H1 (cell line): ENCODE measurements around the gene IGFBP3. TPM values are rescaled to one million over a fixed set of nuclear protein-coding genes. Genes with fewer than 3 reads are reported as not detected.
A peak's percentile ranks its signal among the peaks of the same experiment; 100 is the strongest.

Experiments used
- EZH2 ChIP-seq: fragments of 200-600 bp; sonication (generic); IDR thresholded peaks from 2 replicates; pipeline ENCODE4 v1.7.1; 2012; ENCODE audit warnings: low read depth, mild to moderate bottlenecking, moderate library complexity, low read length, inconsistent platforms; ENCODE audit not compliant: severe bottlenecking
- polyA plus RNA-seq, 7 experiments: library from polyadenylated mRNA; depleted of rRNA in 3 of 7; stranded (reverse) in 5 of 7; unstranded in 2 of 7; fragments of >200 nt in 5 of 7; fragments of 200-250 nt in 2 of 7; gene quantifications; 1 replicate in 5 of 7; 2 replicates in 1 of 7; 4 replicates in 1 of 7; pipeline versions ENCODE4 v1.2.1 to v1.2.3, GENCODE V29; 2011 to 2013; ENCODE audit warnings: missing spikeins in 2 of 7, mixed read lengths in 2 of 7
- total RNA-seq: library from RNA; stranded (reverse); fragmentation: NEBNext Ultra II Directional; extraction: Animal tissue kit (Norgen Biotek cat#: 25700); gene quantifications from 2 replicates; pipeline ENCODE4 v1.2.1, GENCODE V29; 2021
- TF ChIP-seq, protein P1 (sequence below): fragments of 300-600 bp; sonication (generic); IDR thresholded peaks from 2 replicates; pipeline ENCODE4 v1.7.1; 2012; ENCODE audit warnings: low read length, moderate library complexity, mild to moderate bottlenecking, inconsistent platforms; ENCODE audit not compliant: insufficient replicate concordance

The IGFBP3 gene
- total and polyA plus RNA-seq, 2 of the 8 experiments (the other 6 are each of a cell fraction or from before 2014, with no cell fraction given): 5.5 to 12.1 TPM

DNA sequence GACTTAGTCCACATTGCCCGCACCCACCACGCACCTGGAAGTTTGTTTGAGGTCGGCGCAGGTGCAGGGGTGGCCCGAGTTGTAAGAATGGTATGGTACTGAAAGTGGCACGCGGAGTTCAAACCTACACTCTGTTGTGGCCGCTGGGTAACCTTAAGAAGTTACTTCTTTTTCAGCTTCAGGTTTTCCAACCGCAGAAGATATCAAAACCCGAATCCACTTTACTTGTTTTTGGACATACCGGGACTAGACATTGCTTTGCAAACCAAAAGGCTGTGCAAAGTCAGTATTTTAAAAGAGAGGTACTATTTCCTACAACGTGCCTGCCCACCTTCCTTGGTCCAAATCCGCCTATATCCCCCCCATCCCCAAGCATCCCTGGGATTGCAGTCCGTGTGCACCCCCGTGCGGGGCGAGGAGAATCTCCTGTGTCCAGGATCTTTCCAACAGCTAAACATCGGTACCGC, 1.0 kb downstream of the IGFBP3 start (continued):
- TF ChIP-seq, protein P1, sequence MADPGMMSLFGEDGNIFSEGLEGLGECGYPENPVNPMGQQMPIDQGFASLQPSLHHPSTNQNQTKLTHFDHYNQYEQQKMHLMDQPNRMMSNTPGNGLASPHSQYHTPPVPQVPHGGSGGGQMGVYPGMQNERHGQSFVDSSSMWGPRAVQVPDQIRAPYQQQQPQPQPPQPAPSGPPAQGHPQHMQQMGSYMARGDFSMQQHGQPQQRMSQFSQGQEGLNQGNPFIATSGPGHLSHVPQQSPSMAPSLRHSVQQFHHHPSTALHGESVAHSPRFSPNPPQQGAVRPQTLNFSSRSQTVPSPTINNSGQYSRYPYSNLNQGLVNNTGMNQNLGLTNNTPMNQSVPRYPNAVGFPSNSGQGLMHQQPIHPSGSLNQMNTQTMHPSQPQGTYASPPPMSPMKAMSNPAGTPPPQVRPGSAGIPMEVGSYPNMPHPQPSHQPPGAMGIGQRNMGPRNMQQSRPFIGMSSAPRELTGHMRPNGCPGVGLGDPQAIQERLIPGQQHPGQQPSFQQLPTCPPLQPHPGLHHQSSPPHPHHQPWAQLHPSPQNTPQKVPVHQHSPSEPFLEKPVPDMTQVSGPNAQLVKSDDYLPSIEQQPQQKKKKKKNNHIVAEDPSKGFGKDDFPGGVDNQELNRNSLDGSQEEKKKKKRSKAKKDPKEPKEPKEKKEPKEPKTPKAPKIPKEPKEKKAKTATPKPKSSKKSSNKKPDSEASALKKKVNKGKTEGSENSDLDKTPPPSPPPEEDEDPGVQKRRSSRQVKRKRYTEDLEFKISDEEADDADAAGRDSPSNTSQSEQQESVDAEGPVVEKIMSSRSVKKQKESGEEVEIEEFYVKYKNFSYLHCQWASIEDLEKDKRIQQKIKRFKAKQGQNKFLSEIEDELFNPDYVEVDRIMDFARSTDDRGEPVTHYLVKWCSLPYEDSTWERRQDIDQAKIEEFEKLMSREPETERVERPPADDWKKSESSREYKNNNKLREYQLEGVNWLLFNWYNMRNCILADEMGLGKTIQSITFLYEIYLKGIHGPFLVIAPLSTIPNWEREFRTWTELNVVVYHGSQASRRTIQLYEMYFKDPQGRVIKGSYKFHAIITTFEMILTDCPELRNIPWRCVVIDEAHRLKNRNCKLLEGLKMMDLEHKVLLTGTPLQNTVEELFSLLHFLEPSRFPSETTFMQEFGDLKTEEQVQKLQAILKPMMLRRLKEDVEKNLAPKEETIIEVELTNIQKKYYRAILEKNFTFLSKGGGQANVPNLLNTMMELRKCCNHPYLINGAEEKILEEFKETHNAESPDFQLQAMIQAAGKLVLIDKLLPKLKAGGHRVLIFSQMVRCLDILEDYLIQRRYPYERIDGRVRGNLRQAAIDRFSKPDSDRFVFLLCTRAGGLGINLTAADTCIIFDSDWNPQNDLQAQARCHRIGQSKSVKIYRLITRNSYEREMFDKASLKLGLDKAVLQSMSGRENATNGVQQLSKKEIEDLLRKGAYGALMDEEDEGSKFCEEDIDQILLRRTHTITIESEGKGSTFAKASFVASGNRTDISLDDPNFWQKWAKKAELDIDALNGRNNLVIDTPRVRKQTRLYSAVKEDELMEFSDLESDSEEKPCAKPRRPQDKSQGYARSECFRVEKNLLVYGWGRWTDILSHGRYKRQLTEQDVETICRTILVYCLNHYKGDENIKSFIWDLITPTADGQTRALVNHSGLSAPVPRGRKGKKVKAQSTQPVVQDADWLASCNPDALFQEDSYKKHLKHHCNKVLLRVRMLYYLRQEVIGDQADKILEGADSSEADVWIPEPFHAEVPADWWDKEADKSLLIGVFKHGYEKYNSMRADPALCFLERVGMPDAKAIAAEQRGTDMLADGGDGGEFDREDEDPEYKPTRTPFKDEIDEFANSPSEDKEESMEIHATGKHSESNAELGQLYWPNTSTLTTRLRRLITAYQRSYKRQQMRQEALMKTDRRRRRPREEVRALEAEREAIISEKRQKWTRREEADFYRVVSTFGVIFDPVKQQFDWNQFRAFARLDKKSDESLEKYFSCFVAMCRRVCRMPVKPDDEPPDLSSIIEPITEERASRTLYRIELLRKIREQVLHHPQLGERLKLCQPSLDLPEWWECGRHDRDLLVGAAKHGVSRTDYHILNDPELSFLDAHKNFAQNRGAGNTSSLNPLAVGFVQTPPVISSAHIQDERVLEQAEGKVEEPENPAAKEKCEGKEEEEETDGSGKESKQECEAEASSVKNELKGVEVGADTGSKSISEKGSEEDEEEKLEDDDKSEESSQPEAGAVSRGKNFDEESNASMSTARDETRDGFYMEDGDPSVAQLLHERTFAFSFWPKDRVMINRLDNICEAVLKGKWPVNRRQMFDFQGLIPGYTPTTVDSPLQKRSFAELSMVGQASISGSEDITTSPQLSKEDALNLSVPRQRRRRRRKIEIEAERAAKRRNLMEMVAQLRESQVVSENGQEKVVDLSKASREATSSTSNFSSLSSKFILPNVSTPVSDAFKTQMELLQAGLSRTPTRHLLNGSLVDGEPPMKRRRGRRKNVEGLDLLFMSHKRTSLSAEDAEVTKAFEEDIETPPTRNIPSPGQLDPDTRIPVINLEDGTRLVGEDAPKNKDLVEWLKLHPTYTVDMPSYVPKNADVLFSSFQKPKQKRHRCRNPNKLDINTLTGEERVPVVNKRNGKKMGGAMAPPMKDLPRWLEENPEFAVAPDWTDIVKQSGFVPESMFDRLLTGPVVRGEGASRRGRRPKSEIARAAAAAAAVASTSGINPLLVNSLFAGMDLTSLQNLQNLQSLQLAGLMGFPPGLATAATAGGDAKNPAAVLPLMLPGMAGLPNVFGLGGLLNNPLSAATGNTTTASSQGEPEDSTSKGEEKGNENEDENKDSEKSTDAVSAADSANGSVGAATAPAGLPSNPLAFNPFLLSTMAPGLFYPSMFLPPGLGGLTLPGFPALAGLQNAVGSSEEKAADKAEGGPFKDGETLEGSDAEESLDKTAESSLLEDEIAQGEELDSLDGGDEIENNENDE: no peak
- peak; percentile 37 for TF ChIP-seq EZH2
